IMR-90 (cell line): Measurements from ENCODE around the gene TMEM240. TPM values are rescaled to one million over a fixed set of nuclear protein-coding genes. Genes with fewer than 3 reads are reported as not detected.
A peak's percentile ranks its signal among the peaks of the same experiment; 100 is the strongest.

Source experiments
- ATAC-seq: fragments of 200-7000 bp; cut with Tn5 transposase; 2 replicates; pipeline ENCODE4 v1.9.1; 2020; ENCODE audit warnings: low read depth, mild to moderate bottlenecking, moderate library complexity
- BruUV-seq: library from RNA; stranded (reverse); fragments of 400-500 nt; replicated peaks from 2 replicates; lab custom pipeline; 2021; lab: Mats Ljungman, UMichigan
- CTCF ChIA-PET: fragments of 300-600 bp; formaldehyde crosslinking; extraction: SDS; loops from one replicate; lab custom pipeline; 2021; ENCODE audit warnings: antibody characterized with exemption; lab: Yijun Ruan, JAX
- POLR2A ChIA-PET: fragments of 300-600 bp; sonication (Branson Sonifier 250); formaldehyde crosslinking; loops from one replicate; lab custom pipeline; 2022; ENCODE audit warnings: antibody characterized with exemption; ENCODE audit not compliant: unreplicated experiment; lab: Charles Lee
- DNase-seq: peaks from one replicate; pipeline ENCODE4 v3.0.0; 2013
- H2AFZ ChIP-seq: replicated peaks from 2 replicates; pipeline ENCODE3; 2013; ENCODE audit warnings: low read length, mild to moderate bottlenecking; ENCODE audit not compliant: poor library complexity
- H2AK5ac ChIP-seq: 2 replicates; pipeline ENCODE4 v1.6.1; 2013; ENCODE audit warnings: low read depth, low read length, inconsistent platforms
- H2AK9ac ChIP-seq: replicated peaks from 2 replicates; pipeline ENCODE3; 2013; ENCODE audit warnings: mild to moderate bottlenecking, low read depth, low read length, moderate library complexity; ENCODE audit not compliant: poor library complexity
- H2BK120ac ChIP-seq: 2 replicates; pipeline ENCODE4 v1.6.1; 2013; ENCODE audit warnings: low read depth, low read length, inconsistent platforms
- H2BK15ac ChIP-seq: 3 replicates; pipeline ENCODE4 v1.6.1; 2013; ENCODE audit warnings: low read depth, low read length, inconsistent platforms
- H2BK20ac ChIP-seq: 2 replicates; pipeline ENCODE4 v1.6.1; 2013; ENCODE audit warnings: low read depth, mild to moderate bottlenecking, inconsistent platforms, low read length, moderate library complexity
- H2BK5ac ChIP-seq: 2 replicates; pipeline ENCODE4 v1.6.1; 2013; ENCODE audit warnings: mild to moderate bottlenecking, low read depth, low read length, inconsistent platforms; ENCODE audit not compliant: poor library complexity, severe bottlenecking
- H3K14ac ChIP-seq: replicated peaks from 2 replicates; pipeline ENCODE4 v1.6.1; 2013; ENCODE audit warnings: low read depth, low read length, inconsistent platforms
- H3K18ac ChIP-seq: 2 replicates; pipeline ENCODE4 v1.6.1; 2013; ENCODE audit warnings: low read depth, low read length, control low read depth
- H3K23ac ChIP-seq: 2 replicates; pipeline ENCODE4 v1.6.1; 2013; ENCODE audit warnings: low read depth, low read length, inconsistent platforms
- H3K27ac ChIP-seq: 2 replicates; pipeline ENCODE4 v1.5.1; 2013; ENCODE audit warnings: mild to moderate bottlenecking, control low read depth, low read length; ENCODE audit not compliant: insufficient read depth
- H3K27me3 ChIP-seq: 2 replicates; pipeline ENCODE4 v1.6.1; 2013; ENCODE audit warnings: low read length; ENCODE audit not compliant: control insufficient read depth, insufficient read depth
- H3K36me3 ChIP-seq: 2 replicates; pipeline ENCODE4 v1.6.1; 2013; ENCODE audit warnings: low read length, mixed read lengths; ENCODE audit not compliant: control insufficient read depth, insufficient read depth
- H3K4ac ChIP-seq: 2 replicates; pipeline ENCODE4 v1.6.1; 2013; ENCODE audit warnings: low read depth, low read length, inconsistent platforms
- H3K4me1 ChIP-seq: 2 replicates; pipeline ENCODE4 v1.6.1; 2013; ENCODE audit warnings: low read length, mixed read lengths; ENCODE audit not compliant: control insufficient read depth, insufficient read depth
- H3K4me2 ChIP-seq: 2 replicates; pipeline ENCODE4 v1.6.1; 2013; ENCODE audit warnings: low read depth, mild to moderate bottlenecking, control low read depth, low read length, moderate library complexity
- H3K4me3 ChIP-seq: 2 replicates; pipeline ENCODE4 v1.5.1; 2013; ENCODE audit warnings: low read depth, mild to moderate bottlenecking, control low read depth, low read length, moderate library complexity; ENCODE audit not compliant: insufficient read depth
- H3K56ac ChIP-seq: 2 replicates; pipeline ENCODE4 v1.6.1; 2013; ENCODE audit warnings: low read length, inconsistent platforms; ENCODE audit not compliant: insufficient read depth; ENCODE audit errors: extremely low read depth
- H3K79me1 ChIP-seq, 2 experiments: 2 replicates each; pipeline ENCODE4 v1.6.1; 2013; ENCODE audit warnings: low read length in 2 of 2, inconsistent platforms in 1 of 2, low read depth in 1 of 2
- H3K9ac ChIP-seq: 2 replicates; pipeline ENCODE4 v1.6.1; 2013; ENCODE audit warnings: low read depth, low read length, control low read depth
- H3K9me1 ChIP-seq: 2 replicates; pipeline ENCODE4 v1.6.1; 2013; ENCODE audit warnings: low read length, inconsistent platforms; ENCODE audit not compliant: insufficient read depth
- H3K9me3 ChIP-seq: 2 replicates; pipeline ENCODE4 v1.6.1; 2013; ENCODE audit warnings: low read length; ENCODE audit not compliant: control insufficient read depth, insufficient read depth
- H4K20me1 ChIP-seq: 2 replicates; pipeline ENCODE4 v1.6.1; 2013; ENCODE audit warnings: low read length, inconsistent platforms; ENCODE audit not compliant: insufficient read depth
- H4K5ac ChIP-seq: 2 replicates; pipeline ENCODE4 v1.6.1; 2013; ENCODE audit warnings: mild to moderate bottlenecking, low read depth, low read length, control low read depth
- H4K8ac ChIP-seq, 2 experiments: 2 replicates each; pipeline ENCODE4 v1.6.1; 2013; ENCODE audit warnings: low read depth in 2 of 2, low read length in 2 of 2, control low read depth in 1 of 2, inconsistent platforms in 1 of 2
- H4K91ac ChIP-seq: 2 replicates; pipeline ENCODE4 v1.6.1; 2013; ENCODE audit warnings: low read depth, low read length, inconsistent platforms; ENCODE audit not compliant: insufficient read depth
- BHLHE40 ChIP-seq: fragments of 150-350 bp; IDR thresholded peaks from 2 replicates; pipeline ENCODE4 v1.6.1; 2016; ENCODE audit warnings: mild to moderate bottlenecking, low read depth, low read length
- CEBPB ChIP-seq: IDR thresholded peaks from 2 replicates; pipeline ENCODE4 v1.6.1; 2012; ENCODE audit warnings: low read depth, low read length, improper control_type of control experiment
- CTCF ChIP-seq: conservative IDR thresholded peaks from 2 replicates; pipeline ENCODE4 v1.5.1; 2012; ENCODE audit warnings: mild to moderate bottlenecking, low read depth, low read length, improper control_type of control experiment
- ELK1 ChIP-seq: fragments of 150-350 bp; IDR thresholded peaks from 2 replicates; pipeline ENCODE4 v1.6.1; 2016; ENCODE audit warnings: low read depth, mild to moderate bottlenecking, low read length, moderate library complexity, borderline replicate concordance
- FOS ChIP-seq: fragments of 150-350 bp; IDR thresholded peaks from 2 replicates; pipeline ENCODE4 v1.6.1; 2016; ENCODE audit warnings: low read depth, low read length
- MXI1 ChIP-seq: IDR thresholded peaks from 2 replicates; pipeline ENCODE4 v1.6.1; 2012; ENCODE audit warnings: low read depth, mild to moderate bottlenecking, low read length, moderate library complexity, borderline replicate concordance
- RCOR1 ChIP-seq: IDR thresholded peaks from 2 replicates; pipeline ENCODE4 v1.6.1; 2012; ENCODE audit warnings: mild to moderate bottlenecking, low read length, improper control_type of control experiment; ENCODE audit not compliant: insufficient replicate concordance
- RFX5 ChIP-seq: IDR thresholded peaks from 2 replicates; pipeline ENCODE4 v1.8.0; 2012; ENCODE audit warnings: low read depth, mild to moderate bottlenecking, low read length, moderate library complexity
- SMC3 ChIP-seq: fragments of 150-350 bp; IDR thresholded peaks from 2 replicates; pipeline ENCODE4 v1.6.1; 2016; ENCODE audit warnings: low read depth, mild to moderate bottlenecking, antibody characterized with exemption, low read length, moderate library complexity
- WGBS, 2 experiments: methylation state at CpG; one replicate each; pipeline versions ENCODE4 v1.1.5 to v1.1.7; 2013; ENCODE audit warnings: missing lambda C conversion rate in 2 of 2; ENCODE audit not compliant: insufficient read length in 1 of 2; ENCODE audit errors: extremely low coverage in 2 of 2; 5-methylcytosine and 5-hydroxymethylcytosine counted together
- dilution Hi-C: fragments of 300-500 bp; cut with HindIII; formaldehyde crosslinking; loops from one replicate; pipeline ENCODE4 v1.14.3; 2018; ENCODE audit warnings: low sequenced_read_pairs; ENCODE audit not compliant: unreplicated experiment
- in situ Hi-C: fragments of 300-500 bp; cut with MboI; formaldehyde crosslinking; loops from 3 replicates; pipeline ENCODE4 v1.14.3; 2019; ENCODE audit warnings: low sequenced_read_pairs, inconsistent platforms, mixed read lengths
- intact Hi-C: fragments of 100-400 bp; cut with micrococcal nuclease; formaldehyde crosslinking; loops from 2 replicates; pipeline ENCODE4 v1.10.0; 2022
- polyA plus RNA-seq, 3 experiments: library from polyadenylated mRNA; depleted of rRNA; stranded (reverse); fragments of >200 nt; gene quantifications; 2 replicates each; pipeline ENCODE4 v1.2.3, GENCODE V29; 2012; ENCODE audit warnings: low replicate concordance in 1 of 3
- total RNA-seq: library from RNA; depleted of rRNA; stranded (reverse); fragments of >200 nt; gene quantifications from 2 replicates; pipeline ENCODE4 v1.2.3, GENCODE V29; 2012

The TMEM240 gene
- total and polyA plus RNA-seq, 2 of the 4 experiments (the other 2 are of a cell fraction) = 1.6 to 7.6 TPM

- TF ChIP-seq ELK1 = no peak
Observed at GRCh38 chr1:1511533-1512285, 28.7 kb downstream of the TMEM240 start, which contains the start of gene ATAD3A (continued).

- H3K27me3 ChIP-seq = no peaks in the 10 kb centered on the region
- peak overlapping the region; percentile 95 for H2AK9ac ChIP-seq
- peak overlapping the region; percentile 82; the same call in 1 of the 2 replicates for H3K23ac ChIP-seq
- dilution Hi-C loops = no loop called here
- H3K9me3 ChIP-seq = no peaks in the 10 kb centered on the region
- WGBS, 2 experiments = no CpG with 5 or more reads among the region's 17 CpGs
- peak overlapping the region; percentile 78 to 97 for H4K8ac ChIP-seq
- H3K4me2 ChIP-seq = peak overlapping the region; percentile 94
- H3K4ac ChIP-seq = peak overlapping the region; percentile 93
- no peak overlapping the region for H2BK20ac ChIP-seq
- 0 out of 2 replicates have a peak, but pooled peaks cover 4% of the 10 kb centered on the region for H3K9me1 ChIP-seq
- DNase-seq = peak; percentile 2
- peak overlapping the region; percentile 89 for H3K4me3 ChIP-seq
- peak overlapping the region; percentile 95 for H2BK5ac ChIP-seq
- POLR2A ChIA-PET = no interaction called here
- peak overlapping the region; percentile 84 for H3K14ac ChIP-seq
- no peak overlapping the region for H2BK120ac ChIP-seq
- no peak overlapping the region for H2BK15ac ChIP-seq
- H4K91ac ChIP-seq = peak overlapping the region; percentile 92
- in situ Hi-C loops = no loop called here
- CTCF ChIA-PET = no interaction called here
- H3K79me1 ChIP-seq = peaks cover 10 to 20% of the 10 kb centered on the region in 2 experiments
- peak overlapping the region; percentile 80; the same call in 1 of the 2 replicates for H3K56ac ChIP-seq
- intact Hi-C loops = no loop called here
- H3K4me1 ChIP-seq = peaks cover 3% of the 10 kb centered on the region; the same call in 1 of the 2 replicates
- peak overlapping the region; percentile 96 for H3K27ac ChIP-seq
- BruUV-seq = no TSS peak
- H2AFZ ChIP-seq = peak overlapping the region; percentile 100
- no peak for ATAC-seq
- H4K5ac ChIP-seq = peak overlapping the region; percentile 95
- H2AK5ac ChIP-seq = peak overlapping the region; percentile 95
- H3K9ac ChIP-seq = peak overlapping the region; percentile 91
- H3K18ac ChIP-seq = no peak overlapping the region
- peaks cover 4% of the 10 kb centered on the region for H3K36me3 ChIP-seq
- 0 out of 2 replicates have a peak, but pooled peaks cover 4% of the 10 kb centered on the region for H4K20me1 ChIP-seq
- TF ChIP-seq MXI1 = no peak
- no peak for TF ChIP-seq CTCF
- no peak for TF ChIP-seq SMC3
- no peak for TF ChIP-seq BHLHE40
- no peak for TF ChIP-seq RFX5
- TF ChIP-seq FOS = no peak
- TF ChIP-seq ELK1 = no peak
- TF ChIP-seq CEBPB = no peak
- no peak for TF ChIP-seq RCOR1
Observed at GRCh38 chr1:1510912-1511532, 29.4 kb downstream of the TMEM240 start.
